Measurements from ENCODE around the gene SUV39H1.
"Not testable (repeated sequence)": the region's sequence is repeated elsewhere in the genome, so short reads cannot be mapped to it uniquely, and the experiment has no call there.

SUV39H1 gene

GRCh38 chrX:48696301-48696908 is at the start of gene SUV39H1:
TSS of gene SUV39H1 (plus strand) at chrX:48696734. CDS start at chrX:48696785, 51 bp downstream.
- Histone ChIP-seq H3K9ac (peak within 1 kb of the TSS; percentile 81), H3K27ac (peak within 1 kb of the TSS; percentile 77), H3K4me1 (ENCODE audit: low read depth, poor library complexity, severe bottlenecking) (peaks cover 5% of the 10 kb centered on the region), H3K36me3 (ENCODE audit: insufficient read depth) (no peaks in the 10 kb centered on the region), H3K79me2 (ENCODE audit: insufficient read depth, low read depth) (peaks cover 18% of the 10 kb centered on the region; the same call in 1 of the 2 replicates), H2AFZ (ENCODE audit: low read depth) (peak within 1 kb of the TSS; percentile 71), H3K4me2 (peak within 1 kb of the TSS; percentile 68), H3K27me3 (ENCODE audit: insufficient read depth, low read depth) (no peaks in the 10 kb centered on the region), H3K4me3 (IDR thresholded peaks at IDR 0.05; ENCODE audit: insufficient read depth, low read depth, low read length) (no peak within 1 kb of the TSS), H4K20me1 (ENCODE audit: insufficient read depth) (no peaks in the 10 kb centered on the region)
- no peak for TF ChIP-seq CTCF (conservative IDR thresholded peaks at IDR 0.05; ENCODE audit: low read depth, low read length)

- Histone ChIP-seq H3K36me3 (ENCODE audit: insufficient read depth) (no peaks in the 10 kb centered on the region), H3K4me1 (ENCODE audit: low read depth, poor library complexity, severe bottlenecking) (peaks cover 7% of the 10 kb centered on the region), H3K9ac (no peak overlapping the region; the same call in 1 of the 2 replicates), H3K4me2 (no peak overlapping the region), H3K27ac (0 out of 2 replicates have a peak overlapping the region, but pooled peaks have one; percentile 15), H3K79me2 (ENCODE audit: insufficient read depth, low read depth) (no peaks in the 10 kb centered on the region), H4K20me1 (ENCODE audit: insufficient read depth) (no peaks in the 10 kb centered on the region), H3K27me3 (ENCODE audit: insufficient read depth, low read depth) (no peaks in the 10 kb centered on the region), H3K4me3 (IDR thresholded peaks at IDR 0.05; ENCODE audit: insufficient read depth, low read depth, low read length) (no peak overlapping the region), H2AFZ (ENCODE audit: low read depth) (peak overlapping the region; percentile 38; the same call in 1 of the 2 replicates)
- peak; percentile 44 for TF ChIP-seq CTCF (conservative IDR thresholded peaks at IDR 0.05; ENCODE audit: low read depth, low read length)
Observed at GRCh38 chrX:48648336-48648751, 48.2 kb upstream of the SUV39H1 start.

- Histone ChIP-seq H3K4me3 (IDR thresholded peaks at IDR 0.05; ENCODE audit: insufficient read depth, low read depth, low read length) (no peak overlapping the region), H3K4me2 (no peak overlapping the region), H3K4me1 (ENCODE audit: low read depth, poor library complexity, severe bottlenecking) (peaks cover 7% of the 10 kb centered on the region), H3K27ac (no peak overlapping the region), H2AFZ (ENCODE audit: low read depth) (no peak overlapping the region), H3K27me3 (ENCODE audit: insufficient read depth, low read depth) (no peaks in the 10 kb centered on the region), H3K36me3 (ENCODE audit: insufficient read depth) (no peaks in the 10 kb centered on the region), H3K79me2 (ENCODE audit: insufficient read depth, low read depth) (no peaks in the 10 kb centered on the region), H4K20me1 (ENCODE audit: insufficient read depth) (no peaks in the 10 kb centered on the region), H3K9ac (no peak overlapping the region)
- no peak for TF ChIP-seq CTCF (conservative IDR thresholded peaks at IDR 0.05; ENCODE audit: low read depth, low read length)
Observed at GRCh38 chrX:48649102-48649501, 47.4 kb upstream of the SUV39H1 start.

GRCh38 chrX:48652055-48652579 is 44.4 kb upstream of the SUV39H1 start:
- H3K27ac ChIP-seq, result not testable (repeated sequence)

DNA sequence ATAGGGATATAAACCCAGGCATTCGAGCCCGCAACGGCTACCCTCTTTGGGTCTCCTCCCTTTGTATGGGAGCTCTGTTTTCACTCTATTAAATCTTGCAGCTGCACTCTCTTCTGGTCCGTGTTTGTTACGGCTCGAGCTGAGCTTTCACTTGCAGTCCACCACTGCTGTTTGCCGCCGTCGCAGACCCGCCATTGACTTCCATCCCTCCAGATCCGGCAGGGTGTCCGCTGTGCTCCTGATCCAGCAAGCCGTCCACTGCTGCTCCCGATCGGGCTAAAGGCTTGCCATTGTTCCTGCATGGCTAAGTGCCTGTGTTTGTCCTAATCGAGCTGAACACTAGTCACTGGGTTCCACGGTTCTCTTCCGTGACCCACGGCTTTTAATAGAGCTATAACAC is 41.8 kb upstream of the SUV39H1 start:
- H3K27ac ChIP-seq; H3K27me3 ChIP-seq (ENCODE audit: insufficient read depth, low read depth); H4K20me1 ChIP-seq (ENCODE audit: insufficient read depth); H3K36me3 ChIP-seq (ENCODE audit: insufficient read depth); H2AFZ ChIP-seq (ENCODE audit: low read depth); H3K4me2 ChIP-seq; H3K79me2 ChIP-seq (ENCODE audit: insufficient read depth, low read depth); H3K4me3 ChIP-seq (IDR thresholded peaks at IDR 0.05; ENCODE audit: insufficient read depth, low read depth, low read length); H3K4me1 ChIP-seq (ENCODE audit: low read depth, poor library complexity, severe bottlenecking); H3K9ac ChIP-seq: not testable (repeated sequence)

More at GRCh38 chrX:48652055-48652579, 44.4 kb upstream of the SUV39H1 start:
- H3K27me3 ChIP-seq (ENCODE audit: insufficient read depth, low read depth); H4K20me1 ChIP-seq (ENCODE audit: insufficient read depth); H3K9ac ChIP-seq; H3K4me2 ChIP-seq; H2AFZ ChIP-seq (ENCODE audit: low read depth); H3K4me3 ChIP-seq (IDR thresholded peaks at IDR 0.05; ENCODE audit: insufficient read depth, low read depth, low read length); H3K79me2 ChIP-seq (ENCODE audit: insufficient read depth, low read depth); H3K36me3 ChIP-seq (ENCODE audit: insufficient read depth); H3K4me1 ChIP-seq (ENCODE audit: low read depth, poor library complexity, severe bottlenecking): not testable (repeated sequence)

- not testable (repeated sequence) for H2AFZ ChIP-seq (ENCODE audit: low read depth)
Observed at GRCh38 chrX:48659686-48660085, 36.8 kb upstream of the SUV39H1 start.

More at GRCh38 chrX:48659686-48660085, 36.8 kb upstream of the SUV39H1 start:
- not testable (repeated sequence) for H3K4me3 ChIP-seq (IDR thresholded peaks at IDR 0.05; ENCODE audit: insufficient read depth, low read depth, low read length); H4K20me1 ChIP-seq (ENCODE audit: insufficient read depth); H3K27me3 ChIP-seq (ENCODE audit: insufficient read depth, low read depth); H3K9ac ChIP-seq; H3K36me3 ChIP-seq (ENCODE audit: insufficient read depth); H3K4me1 ChIP-seq (ENCODE audit: low read depth, poor library complexity, severe bottlenecking); H3K4me2 ChIP-seq; H3K27ac ChIP-seq; H3K79me2 ChIP-seq (ENCODE audit: insufficient read depth, low read depth)
